RWPE2 (cell line): ENCODE measurements around the gene USP9X.
"Not testable (repeated sequence)": the region's sequence is repeated elsewhere in the genome, so short reads cannot be mapped to it uniquely, and the experiment has no call there.

ENCODE experiments used
- ATAC-seq: fragments of 200-7000 bp; cut with Tn5 transposase; 3 replicates; pipeline ENCODE4 v1.9.1; 2021; ENCODE audit warnings: low read depth
- DNase-seq: peaks from one replicate; pipeline ENCODE4 v3.0.0-alpha.2; 2020; ENCODE audit warnings: low spot score
- H3K27ac ChIP-seq: fragments of 450-650 bp; 2 replicates; pipeline ENCODE4 v1.5.1; 2017; ENCODE audit warnings: mild to moderate bottlenecking; ENCODE audit not compliant: poor library complexity, severe bottlenecking
- H3K27me3 ChIP-seq: fragments of 250-450 bp; sonication (Bioruptor Pico); 2 replicates; pipeline ENCODE4 v1.5.1; 2021; ENCODE audit warnings: mild to moderate bottlenecking, moderate library complexity; ENCODE audit not compliant: insufficient read depth, poor library complexity, severe bottlenecking
- H3K36me3 ChIP-seq: fragments of 250-450 bp; sonication (Bioruptor Pico); 2 replicates; pipeline ENCODE4 v1.5.1; 2020; ENCODE audit warnings: low read depth, mild to moderate bottlenecking, moderate library complexity
- H3K4me1 ChIP-seq: fragments of 250-450 bp; sonication (Bioruptor Pico); 2 replicates; pipeline ENCODE4 v1.5.1; 2021; ENCODE audit warnings: mild to moderate bottlenecking, moderate library complexity; ENCODE audit not compliant: insufficient read depth, poor library complexity, severe bottlenecking
- H3K4me3 ChIP-seq: fragments of 250-450 bp; sonication (Bioruptor Pico); 2 replicates; pipeline ENCODE4 v1.5.1; 2021; ENCODE audit warnings: mild to moderate bottlenecking, moderate library complexity; ENCODE audit not compliant: severe bottlenecking
- H3K9me3 ChIP-seq: fragments of 250-450 bp; sonication (Bioruptor Pico); 2 replicates; pipeline ENCODE4 v1.5.1; 2021; ENCODE audit warnings: mild to moderate bottlenecking, moderate library complexity; ENCODE audit not compliant: severe bottlenecking
- CTCF ChIP-seq: fragments of 450-650 bp; IDR thresholded peaks from one replicate; pipeline ENCODE4 v1.5.1; 2017; ENCODE audit warnings: mild to moderate bottlenecking, moderate library complexity; ENCODE audit not compliant: poor library complexity, severe bottlenecking

The USP9X gene

DNA sequence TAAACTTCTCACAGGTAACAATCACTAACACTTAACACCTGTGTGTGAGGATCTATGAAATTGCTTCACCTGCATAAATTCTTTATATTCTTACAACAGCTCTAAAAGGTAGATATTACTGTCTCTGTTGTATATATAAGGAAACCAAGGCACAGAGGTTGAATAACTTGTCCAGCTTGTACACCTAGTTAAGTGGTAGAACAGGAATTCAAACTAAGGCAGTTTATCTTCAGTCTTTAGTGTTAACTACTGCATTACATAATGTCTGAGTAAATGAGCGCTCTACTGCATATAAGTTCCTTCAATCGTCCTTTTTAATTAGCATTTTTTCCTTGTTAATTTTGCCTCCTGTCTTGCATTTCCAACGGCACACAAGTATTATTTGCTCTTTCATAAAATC, 15.0 kb downstream of the USP9X start:
- Histone ChIP-seq H3K27me3 (no peaks in the 10 kb centered on the region), H3K27ac (no peak overlapping the region), H3K36me3 (no peaks in the 10 kb centered on the region), H3K4me1 (no peaks in the 10 kb centered on the region), H3K4me3 (no peak overlapping the region), H3K9me3 (no peaks in the 10 kb centered on the region)
- TF ChIP-seq CTCF, result no peak
- ATAC-seq (no peak), DNase-seq (no peak)

GRCh38 chrX:41100819-41101218, 15.6 kb downstream of the USP9X start:
- Histone ChIP-seq H3K4me1 (no peaks in the 10 kb centered on the region), H3K27ac (no peak overlapping the region), H3K9me3 (no peaks in the 10 kb centered on the region), H3K36me3 (no peaks in the 10 kb centered on the region), H3K27me3 (no peaks in the 10 kb centered on the region), H3K4me3 (no peak overlapping the region)
- no peak for TF ChIP-seq CTCF
- ATAC-seq, result no peak
- DNase-seq, result no peak

GRCh38 chrX:41105005-41105404, 19.8 kb downstream of the USP9X start:
- H3K27me3 ChIP-seq, result no peaks in the 10 kb centered on the region
- H3K36me3 ChIP-seq, result no peaks in the 10 kb centered on the region
- H3K9me3 ChIP-seq, result no peaks in the 10 kb centered on the region
- no peak for DNase-seq
- H3K27ac ChIP-seq, result no peak overlapping the region
- no peak for TF ChIP-seq CTCF
- no peak overlapping the region for H3K4me3 ChIP-seq
- no peak for ATAC-seq
- H3K4me1 ChIP-seq, result no peaks in the 10 kb centered on the region

DNA sequence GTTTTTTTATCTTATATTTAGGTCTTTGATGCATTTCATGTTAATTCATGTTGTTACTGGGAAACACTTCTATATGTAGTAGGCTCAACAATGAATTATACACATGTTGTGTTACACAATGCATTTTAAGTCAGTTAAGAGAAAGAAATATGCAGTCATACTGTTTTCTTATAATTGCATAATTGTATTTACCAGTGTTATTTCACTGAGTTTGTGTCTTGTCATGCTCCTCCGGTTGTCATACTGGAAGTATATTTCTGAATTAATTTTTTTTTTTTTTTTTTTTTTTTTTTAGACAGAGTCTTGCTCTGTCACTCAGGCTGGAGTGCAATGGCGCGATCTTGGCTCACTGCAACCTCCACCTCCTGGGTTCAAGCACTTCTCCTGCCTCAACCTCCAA, 21.0 kb downstream of the USP9X start:
- H3K36me3 ChIP-seq, H3K27ac ChIP-seq, H3K27me3 ChIP-seq, H3K4me3 ChIP-seq, DNase-seq, ATAC-seq, H3K4me1 ChIP-seq, H3K9me3 ChIP-seq: not testable (repeated sequence)

DNA sequence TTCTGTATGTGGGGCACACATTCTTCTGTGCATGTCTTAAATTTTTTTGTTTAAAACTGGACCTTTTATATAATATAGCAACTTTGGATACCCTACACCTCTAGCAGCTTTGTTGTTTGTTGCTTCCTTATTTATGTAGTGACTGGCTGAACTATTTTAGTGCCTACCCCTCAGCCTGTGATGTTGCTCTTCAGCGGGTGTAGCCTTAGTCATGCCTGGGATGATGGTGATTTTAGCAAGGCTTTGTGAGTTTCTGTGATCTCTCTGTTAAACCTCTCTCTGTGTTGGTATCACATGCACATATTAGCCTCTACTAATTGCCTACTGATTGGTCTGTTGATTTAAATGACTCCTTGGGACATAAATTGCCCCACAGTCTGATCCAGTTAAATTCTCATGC, 22.8 kb downstream of the USP9X start:
- H3K27ac ChIP-seq, result no peak overlapping the region
- no peaks in the 10 kb centered on the region for H3K9me3 ChIP-seq
- DNase-seq (no peak), ATAC-seq (no peak)
- no peak for TF ChIP-seq CTCF
- no peaks in the 10 kb centered on the region for H3K36me3 ChIP-seq
- H3K27me3 ChIP-seq, result no peaks in the 10 kb centered on the region
- no peak overlapping the region for H3K4me3 ChIP-seq
- H3K4me1 ChIP-seq, result no peaks in the 10 kb centered on the region
